Panc1 (cell line): ENCODE data around the gene PLCD3.

Experiments
- CTCF ChIP-seq: fragments of 450-650 bp; IDR thresholded peaks from 2 replicates; pipeline ENCODE4 v1.5.1; 2017; ENCODE audit warnings: mild to moderate bottlenecking
- POLR2AphosphoS5 ChIP-seq: IDR thresholded peaks from 2 replicates; pipeline ENCODE4 v1.6.1; 2012; ENCODE audit warnings: mild to moderate bottlenecking, low read depth, low read length, moderate library complexity
- SIN3A ChIP-seq: IDR thresholded peaks from 2 replicates; pipeline ENCODE4 v1.6.1; 2012; ENCODE audit warnings: low read depth, mild to moderate bottlenecking, low read length, moderate library complexity, borderline replicate concordance; ENCODE audit not compliant: insufficient read depth
- TCF7L2 ChIP-seq: IDR thresholded peaks from 2 replicates; pipeline ENCODE4 v1.6.1; 2011; ENCODE audit warnings: mild to moderate bottlenecking, low read depth, low read length, inconsistent platforms
- TF ChIP-seq, protein P1 (sequence below), 2 experiments: IDR thresholded peaks; 2 replicates each; pipeline ENCODE4 v1.6.1; 2011 to 2012; ENCODE audit warnings: low read depth in 2 of 2, control low read depth in 1 of 2, low read length in 1 of 2, mild to moderate bottlenecking in 1 of 2, moderate library complexity in 1 of 2; ENCODE audit not compliant: insufficient read depth in 1 of 2

- TF ChIP-seq CTCF (no peak), POLR2AphosphoS5 (no peak), SIN3A (no peak), TCF7L2 (no peak)
- TF ChIP-seq, protein P1, sequence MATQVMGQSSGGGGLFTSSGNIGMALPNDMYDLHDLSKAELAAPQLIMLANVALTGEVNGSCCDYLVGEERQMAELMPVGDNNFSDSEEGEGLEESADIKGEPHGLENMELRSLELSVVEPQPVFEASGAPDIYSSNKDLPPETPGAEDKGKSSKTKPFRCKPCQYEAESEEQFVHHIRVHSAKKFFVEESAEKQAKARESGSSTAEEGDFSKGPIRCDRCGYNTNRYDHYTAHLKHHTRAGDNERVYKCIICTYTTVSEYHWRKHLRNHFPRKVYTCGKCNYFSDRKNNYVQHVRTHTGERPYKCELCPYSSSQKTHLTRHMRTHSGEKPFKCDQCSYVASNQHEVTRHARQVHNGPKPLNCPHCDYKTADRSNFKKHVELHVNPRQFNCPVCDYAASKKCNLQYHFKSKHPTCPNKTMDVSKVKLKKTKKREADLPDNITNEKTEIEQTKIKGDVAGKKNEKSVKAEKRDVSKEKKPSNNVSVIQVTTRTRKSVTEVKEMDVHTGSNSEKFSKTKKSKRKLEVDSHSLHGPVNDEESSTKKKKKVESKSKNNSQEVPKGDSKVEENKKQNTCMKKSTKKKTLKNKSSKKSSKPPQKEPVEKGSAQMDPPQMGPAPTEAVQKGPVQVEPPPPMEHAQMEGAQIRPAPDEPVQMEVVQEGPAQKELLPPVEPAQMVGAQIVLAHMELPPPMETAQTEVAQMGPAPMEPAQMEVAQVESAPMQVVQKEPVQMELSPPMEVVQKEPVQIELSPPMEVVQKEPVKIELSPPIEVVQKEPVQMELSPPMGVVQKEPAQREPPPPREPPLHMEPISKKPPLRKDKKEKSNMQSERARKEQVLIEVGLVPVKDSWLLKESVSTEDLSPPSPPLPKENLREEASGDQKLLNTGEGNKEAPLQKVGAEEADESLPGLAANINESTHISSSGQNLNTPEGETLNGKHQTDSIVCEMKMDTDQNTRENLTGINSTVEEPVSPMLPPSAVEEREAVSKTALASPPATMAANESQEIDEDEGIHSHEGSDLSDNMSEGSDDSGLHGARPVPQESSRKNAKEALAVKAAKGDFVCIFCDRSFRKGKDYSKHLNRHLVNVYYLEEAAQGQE (IDR thresholded peaks at IDR 0.05; ENCODE audit: insufficient read depth in 1 of 2, low read depth in 2 of 2, low read length in 1 of 2), result no peak
These were observed 30.2 kb downstream of the PLCD3 start for GRCh38 chr17:45101883-45102811.
